ENCODE measurements around the gene TOR4A. TPM values are rescaled to one million over a fixed set of nuclear protein-coding genes. Genes with fewer than 3 reads are reported as not detected.
A peak's percentile ranks its signal among the peaks of the same experiment; 100 is the strongest.

TOR4A gene
- total RNA-seq, 1 experiment from 2014 or later, result 37.1 TPM

- ATAC-seq, result no peak
- intact Hi-C loops (cut with micrococcal nuclease; ENCODE audit: unreplicated experiment), result no loop called here
- Histone ChIP-seq H3K9me3 (ENCODE audit: control insufficient read depth, insufficient read depth, low read depth, low read length) (no peaks in the 10 kb centered on the region), H3K27me3 (ENCODE audit: control insufficient read depth, insufficient read depth, low read length) (no peaks in the 10 kb centered on the region), H3K4me3 (ENCODE audit: low read depth in 2 of 2, low read length in 2 of 2) (no peak overlapping the region), H3K4me1 (ENCODE audit: control insufficient read depth, insufficient read depth, low read length) (peaks cover 16% of the 10 kb centered on the region), H3K27ac (ENCODE audit: low read length) (no peak overlapping the region), H3K36me3 (ENCODE audit: control insufficient read depth, insufficient read depth, low read length) (no peaks in the 10 kb centered on the region; the same call in 1 of the 2 replicates)
- ChIA-PET CTCF (no interaction called here), POLR2A (interaction anchor here (1.6 kb wide), 1 partner anchor 10 kb away, joined by 4 read pairs; no protein-coding TSS in a partner anchor)
- in situ Hi-C loops (cut with HindIII; ENCODE audit: low pct_unique_long_range_greater_than_20kb, low sequenced_read_pairs), result no loop called here
- BruUV-seq (replicated peaks), result no TSS peak
- TF ChIP-seq TCF7L2 (IDR thresholded peaks at IDR 0.05; ENCODE audit: low read depth, low read length), result no peak
- TF ChIP-seq REST (IDR thresholded peaks at IDR 0.05; ENCODE audit: insufficient read depth in 1 of 2, low read depth in 2 of 2, low read length in 1 of 2), result no peak
- TF ChIP-seq CTCF (IDR thresholded peaks at IDR 0.05), result no peak
- no peak for TF ChIP-seq POLR2AphosphoS5 (IDR thresholded peaks at IDR 0.05; ENCODE audit: low read depth, low read length)
- TF ChIP-seq SIN3A (IDR thresholded peaks at IDR 0.05; ENCODE audit: borderline replicate concordance, insufficient read depth, low read depth, low read length), result no peak
- no peak for DNase-seq (ENCODE audit: low read depth, low spot score)
Observed at GRCh38 chr9:137252555-137253506, 24.7 kb upstream of the TOR4A start.

- in situ Hi-C loops (cut with HindIII; ENCODE audit: low pct_unique_long_range_greater_than_20kb, low sequenced_read_pairs), result no loop called here
Observed at GRCh38 chr9:137253717-137254623, 23.6 kb upstream of the TOR4A start.

More at GRCh38 chr9:137253717-137254623, 23.6 kb upstream of the TOR4A start:
- ChIA-PET POLR2A (interaction anchor here (0.6 to 1.6 kb wide), 3 partner anchors 11 to 97 kb away, joined by 4 to 17 read pairs (median 4); no protein-coding TSS in a partner anchor), CTCF (no interaction called here)
- BruUV-seq (replicated peaks), result no TSS peak
- Histone ChIP-seq H3K4me1 (ENCODE audit: control insufficient read depth, insufficient read depth, low read length) (peaks cover 16% of the 10 kb centered on the region), H3K9me3 (ENCODE audit: control insufficient read depth, insufficient read depth, low read depth, low read length) (no peaks in the 10 kb centered on the region), H3K27ac (ENCODE audit: low read length) (peak overlapping the region; percentile 77), H3K4me3 (ENCODE audit: low read depth in 2 of 2, low read length in 2 of 2) (peak overlapping the region; percentile 58 to 72), H3K36me3 (ENCODE audit: control insufficient read depth, insufficient read depth, low read length) (no peaks in the 10 kb centered on the region; the same call in 1 of the 2 replicates), H3K27me3 (ENCODE audit: control insufficient read depth, insufficient read depth, low read length) (no peaks in the 10 kb centered on the region)
- TF ChIP-seq REST (IDR thresholded peaks at IDR 0.05; ENCODE audit: insufficient read depth in 1 of 2, low read depth in 2 of 2, low read length in 1 of 2) (no peak), POLR2AphosphoS5 (IDR thresholded peaks at IDR 0.05; ENCODE audit: low read depth, low read length) (no peak), TCF7L2 (IDR thresholded peaks at IDR 0.05; ENCODE audit: low read depth, low read length) (no peak), SIN3A (IDR thresholded peaks at IDR 0.05; ENCODE audit: borderline replicate concordance, insufficient read depth, low read depth, low read length) (no peak), CTCF (IDR thresholded peaks at IDR 0.05) (no peak)
- intact Hi-C loops (cut with micrococcal nuclease; ENCODE audit: unreplicated experiment), result no loop called here
- ATAC-seq, result peak; percentile 14; the same call in 1 of the 2 replicates
- DNase-seq (ENCODE audit: low read depth, low spot score), result no peak
